ENCODE data around the gene TRAPPC12. TPM values are rescaled to one million over a fixed set of nuclear protein-coding genes. Genes with fewer than 3 reads are reported as not detected.

TRAPPC12 gene
- total RNA-seq, 4 donors from 2014 or later, result 28.4 to 64.7 (median 55.9) TPM

DNA sequence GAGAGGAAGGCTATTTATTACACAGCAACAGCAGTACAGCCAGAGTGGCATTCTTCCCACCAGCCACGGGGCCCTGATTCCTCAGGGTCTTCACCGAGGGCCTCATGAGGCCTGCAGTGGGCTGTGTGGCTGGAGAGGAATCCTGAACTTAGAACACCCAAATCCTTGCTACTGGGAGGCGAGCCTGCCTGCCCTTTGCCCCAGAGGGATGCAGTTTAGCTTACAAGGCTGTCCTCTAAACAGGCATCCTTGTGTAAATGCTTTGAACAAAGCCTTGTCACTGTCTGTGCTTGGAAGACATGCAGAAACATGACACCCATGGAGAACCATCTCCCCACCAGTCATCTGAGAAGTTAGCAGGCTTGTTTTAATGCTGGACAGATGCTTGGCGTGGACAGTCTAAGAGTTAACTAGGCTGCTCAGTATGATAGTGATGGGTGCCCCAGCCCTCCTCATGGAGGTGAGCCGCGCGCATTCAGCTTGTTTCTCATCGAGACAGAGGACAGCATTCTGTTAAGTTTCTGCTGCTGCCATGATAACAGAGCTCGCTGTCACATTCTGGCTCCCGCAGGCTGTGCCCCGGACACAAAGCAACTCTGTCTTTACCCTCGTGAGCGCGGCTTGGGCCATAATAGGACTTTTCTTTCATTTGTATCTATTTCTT is 97.0 kb downstream of the TRAPPC12 start:
- peaks cover 13 to 85% (median 18%) of the 10 kb centered on the region in 3 donors for H3K36me3 ChIP-seq
- intact Hi-C loops (cut with DNase I), result no loop called here
- TF ChIP-seq, protein P1, sequence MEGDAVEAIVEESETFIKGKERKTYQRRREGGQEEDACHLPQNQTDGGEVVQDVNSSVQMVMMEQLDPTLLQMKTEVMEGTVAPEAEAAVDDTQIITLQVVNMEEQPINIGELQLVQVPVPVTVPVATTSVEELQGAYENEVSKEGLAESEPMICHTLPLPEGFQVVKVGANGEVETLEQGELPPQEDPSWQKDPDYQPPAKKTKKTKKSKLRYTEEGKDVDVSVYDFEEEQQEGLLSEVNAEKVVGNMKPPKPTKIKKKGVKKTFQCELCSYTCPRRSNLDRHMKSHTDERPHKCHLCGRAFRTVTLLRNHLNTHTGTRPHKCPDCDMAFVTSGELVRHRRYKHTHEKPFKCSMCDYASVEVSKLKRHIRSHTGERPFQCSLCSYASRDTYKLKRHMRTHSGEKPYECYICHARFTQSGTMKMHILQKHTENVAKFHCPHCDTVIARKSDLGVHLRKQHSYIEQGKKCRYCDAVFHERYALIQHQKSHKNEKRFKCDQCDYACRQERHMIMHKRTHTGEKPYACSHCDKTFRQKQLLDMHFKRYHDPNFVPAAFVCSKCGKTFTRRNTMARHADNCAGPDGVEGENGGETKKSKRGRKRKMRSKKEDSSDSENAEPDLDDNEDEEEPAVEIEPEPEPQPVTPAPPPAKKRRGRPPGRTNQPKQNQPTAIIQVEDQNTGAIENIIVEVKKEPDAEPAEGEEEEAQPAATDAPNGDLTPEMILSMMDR (IDR thresholded peaks at IDR 0.05), result no peak
- no peak for TF ChIP-seq POLR2A (IDR thresholded peaks at IDR 0.05)
- no peaks in the 10 kb centered on the region for H3K27me3 ChIP-seq
- no peak overlapping the region for H3K27ac ChIP-seq
- 72 to 73% methylated on average over 7 to 11 of the region's 14 CpGs for WGBS, 2 donors
- no peak for DNase-seq
- H3K4me1 ChIP-seq, result peaks cover 0 to 3% (median 0%) of the 10 kb centered on the region in 3 donors
- no peak overlapping the region for H3K4me3 ChIP-seq
- no peaks in the 10 kb centered on the region for H3K9me3 ChIP-seq

DNA sequence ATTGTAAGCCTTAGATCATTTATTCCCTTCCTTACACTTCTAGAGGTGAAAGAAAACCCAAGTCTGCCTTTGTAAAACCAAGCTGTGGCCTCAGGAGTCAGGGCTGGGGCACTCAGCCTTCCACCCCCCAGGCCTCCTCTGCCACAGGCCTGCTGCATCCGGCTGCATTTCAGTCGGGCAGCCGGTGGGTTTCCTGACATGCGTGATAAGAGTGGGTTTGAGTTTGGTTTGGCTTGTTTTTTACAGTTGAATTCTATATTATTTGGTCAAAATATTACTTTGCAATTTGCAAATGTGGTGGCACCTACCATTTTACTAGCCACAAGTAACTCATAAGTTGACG is 97.5 kb downstream of the TRAPPC12 start:
- WGBS, 2 donors, result 68 to 90% methylated on average over 5 of the region's 5 CpGs
- Histone ChIP-seq H3K9me3 (no peaks in the 10 kb centered on the region), H3K27me3 (no peaks in the 10 kb centered on the region), H3K36me3 (peaks cover 13 to 85% (median 18%) of the 10 kb centered on the region in 3 donors), H3K4me1 (peaks cover 0 to 3% (median 0%) of the 10 kb centered on the region in 3 donors), H3K4me3 (no peak overlapping the region), H3K27ac (no peak overlapping the region)
- intact Hi-C loops (cut with DNase I), result no loop called here
- TF ChIP-seq POLR2A (IDR thresholded peaks at IDR 0.05), result no peak
- TF ChIP-seq, protein P1 (IDR thresholded peaks at IDR 0.05), result no peak
- no peak for DNase-seq

DNA sequence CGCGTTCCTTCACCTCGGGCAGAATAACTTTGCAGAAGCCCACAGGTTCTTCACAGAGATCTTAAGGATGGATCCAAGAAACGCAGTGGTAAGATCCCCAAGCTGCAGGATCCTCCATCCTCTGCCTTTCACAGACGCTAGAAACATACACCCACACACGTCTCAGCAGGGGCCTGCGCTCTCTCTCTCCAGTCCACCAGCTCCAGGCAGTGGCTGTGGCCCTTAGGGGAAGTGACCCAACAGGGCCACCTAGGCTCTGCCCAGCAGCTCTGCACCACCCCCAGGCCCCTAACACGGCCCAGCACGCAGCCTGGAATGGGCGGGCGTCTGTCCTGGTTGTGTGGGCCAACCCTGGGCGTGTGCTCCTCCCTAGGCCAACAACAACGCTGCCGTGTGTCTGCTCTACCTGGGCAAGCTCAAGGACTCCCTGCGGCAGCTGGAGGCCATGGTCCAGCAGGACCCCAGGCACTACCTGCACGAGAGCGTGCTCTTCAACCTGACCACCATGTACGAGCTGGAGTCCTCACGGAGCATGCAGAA is 99.4 kb downstream of the TRAPPC12 start:
- DNase-seq, result no peak
- H3K9me3 ChIP-seq, result no peaks in the 10 kb centered on the region
- H3K4me3 ChIP-seq, result no peak overlapping the region
- intact Hi-C loops (cut with DNase I), result no loop called here
- WGBS, 2 donors, result 90 to 93% methylated on average over 4 to 5 of the region's 19 CpGs
- H3K27ac ChIP-seq, result no peak overlapping the region
- H3K36me3 ChIP-seq, result peaks cover 13 to 82% (median 18%) of the 10 kb centered on the region in 3 donors
- peaks cover 0 to 9% (median 0%) of the 10 kb centered on the region in 3 donors for H3K4me1 ChIP-seq
- TF ChIP-seq POLR2A (IDR thresholded peaks at IDR 0.05), result no peak
- TF ChIP-seq, protein P1 (IDR thresholded peaks at IDR 0.05), result no peak
- no peaks in the 10 kb centered on the region for H3K27me3 ChIP-seq

DNA sequence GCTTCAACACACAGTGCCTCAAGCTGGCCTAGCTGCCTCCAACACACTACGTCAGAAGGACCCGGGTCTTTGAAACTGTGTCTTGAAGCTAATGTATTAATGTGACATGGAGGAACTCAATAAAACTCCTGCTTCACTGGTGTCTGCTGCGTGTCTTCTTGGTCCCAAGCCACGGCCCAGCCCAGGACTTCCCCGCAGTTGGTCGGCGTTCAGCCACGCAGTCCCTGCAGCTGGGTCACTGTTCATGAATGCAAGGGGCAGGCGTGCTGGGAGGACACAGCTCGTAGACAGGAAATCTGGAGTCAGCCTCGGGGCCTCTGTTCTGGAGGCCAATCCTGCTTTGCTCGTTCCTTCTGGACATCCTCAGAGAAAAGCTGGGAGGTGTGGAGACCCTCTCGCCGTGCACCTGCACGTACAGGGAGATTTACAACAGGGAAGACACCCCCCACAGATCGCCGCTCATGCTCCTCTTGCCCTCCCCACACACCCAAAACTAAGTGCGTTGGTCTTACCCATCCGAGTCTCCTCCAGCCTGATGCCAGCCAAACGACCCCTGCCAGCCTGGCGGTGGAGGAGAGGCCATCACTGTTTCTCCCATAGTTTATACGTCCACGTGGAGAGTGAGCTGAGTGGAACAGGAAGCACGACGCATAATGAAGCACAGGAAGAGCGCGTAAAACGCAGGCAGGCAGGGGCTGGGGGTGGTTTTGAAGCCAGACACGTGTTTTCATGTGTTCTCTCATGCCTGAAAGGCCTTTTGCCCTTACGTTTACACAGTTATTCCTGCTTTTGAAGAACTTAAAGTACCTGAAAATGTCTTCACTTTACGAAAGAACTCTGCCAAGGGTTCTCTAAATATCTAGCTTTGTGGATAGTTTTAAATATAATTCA is 100.2 kb downstream of the TRAPPC12 start:
- H3K4me1 ChIP-seq, result peaks cover 0 to 10% (median 0%) of the 10 kb centered on the region in 3 donors
- no peaks in the 10 kb centered on the region for H3K27me3 ChIP-seq
- 82 to 87% methylated on average over 11 to 18 of the region's 31 CpGs for WGBS, 2 donors
- no peaks in the 10 kb centered on the region for H3K9me3 ChIP-seq
- peaks cover 13 to 81% (median 18%) of the 10 kb centered on the region in 3 donors for H3K36me3 ChIP-seq
- H3K4me3 ChIP-seq, result no peak overlapping the region
- TF ChIP-seq, protein P1 (IDR thresholded peaks at IDR 0.05), result no peak
- no peak for TF ChIP-seq POLR2A (IDR thresholded peaks at IDR 0.05)
- DNase-seq, result no peak
- intact Hi-C loops (cut with DNase I), result no loop called here
- no peak overlapping the region for H3K27ac ChIP-seq

All from esophagus squamous epithelium (tissue), 5 donors.